Gastrocnemius medialis (tissue), 4 donors: ENCODE results near the gene GCLC. TPM values are rescaled to one million over a fixed set of nuclear protein-coding genes. Genes with fewer than 3 reads are reported as not detected.
"Not testable (repeated sequence)": the region's sequence is repeated elsewhere in the genome, so short reads cannot be mapped to it uniquely, and the experiment has no call there.

Experiments
- ATAC-seq, 2 donors: fragments of 150-250 bp; one replicate each; pipeline ENCODE4 v1.9.1; 2016
- DNase-seq, 2 donors: peaks; one replicate each; pipeline ENCODE4 v3.0.0-alpha.2; 2019
- H3K27ac ChIP-seq, 4 donors: fragments of 200-600 bp; sonication (generic); 1 replicate in 1 of 4; 2 replicates in 3 of 4; pipeline ENCODE4 v1.5.1; 2016 to 2018; ENCODE audit warnings: mild to moderate bottlenecking in 2 of 4, moderate library complexity in 1 of 4
- H3K27me3 ChIP-seq, 3 donors: fragments of 200-600 bp; sonication (generic) in 2 of 3; 1 replicate in 1 of 3; 2 replicates in 2 of 3; pipeline versions ENCODE4 v1.5.1 to v1.6.0; 2016 to 2019; ENCODE audit warnings: mild to moderate bottlenecking in 1 of 3, moderate library complexity in 1 of 3
- H3K36me3 ChIP-seq, 2 donors: fragments of 200-600 bp; sonication (generic) in 1 of 2; one replicate each; pipeline ENCODE4 v1.5.1; 2017 to 2018
- H3K4me1 ChIP-seq, 2 donors: fragments of 200-600 bp; sonication (generic) in 1 of 2; one replicate each; pipeline ENCODE4 v1.5.1; 2016 to 2017; ENCODE audit warnings: mild to moderate bottlenecking in 2 of 2
- H3K4me3 ChIP-seq, 4 donors: fragments of 200-600 bp; sonication (generic) in 3 of 4; 1 replicate in 1 of 4; 2 replicates in 3 of 4; pipeline ENCODE4 v1.5.1; 2016 to 2019; ENCODE audit warnings: mild to moderate bottlenecking in 2 of 4
- H3K9me3 ChIP-seq, 3 donors: fragments of 200-600 bp; sonication (generic) in 2 of 3; 1 replicate in 1 of 3; 2 replicates in 2 of 3; pipeline ENCODE4 v1.5.1; 2016 to 2019
- POLR2A ChIP-seq, 2 donors: fragments of 450-650 bp; IDR thresholded peaks; one replicate each; pipeline ENCODE4 v1.6.1; 2017; ENCODE audit warnings: antibody characterized with exemption in 2 of 2, mild to moderate bottlenecking in 2 of 2, moderate library complexity in 2 of 2
- in situ Hi-C, 4 donors: fragments of 200-750 bp; cut with MboI; loops; one replicate each; pipeline versions ENCODE4 v1.15.0 to v1.8.0; 2017; ENCODE audit warnings: low sequenced_read_pairs in 4 of 4
- intact Hi-C: fragments of 100-400 bp; cut with DNase I; formaldehyde crosslinking; loops from one replicate; pipeline ENCODE4 v1.15.1; 2023; ENCODE audit warnings: low total_unique reads
- total RNA-seq, 4 donors: library from RNA; depleted of rRNA; stranded (reverse); fragments of >200 nt; gene quantifications; one replicate each; pipeline versions ENCODE4 v1.1.0 to v1.2.3, GENCODE V29; 2016
- TF ChIP-seq, protein P1 (sequence below), 5 experiments: fragments of 450-650 bp in 3 of 5; fragments of 200-600 bp in 2 of 5; sonication (generic) in 2 of 5; IDR thresholded peaks in 4 of 5; conservative IDR thresholded peaks in 1 of 5; 1 replicate in 4 of 5; 2 replicates in 1 of 5; pipeline ENCODE4 v1.5.1; 2016 to 2019; ENCODE audit warnings: antibody characterized with exemption in 5 of 5, mild to moderate bottlenecking in 3 of 5, moderate library complexity in 3 of 5

GCLC gene
- total RNA-seq, 4 donors from 2014 or later, result 16.4 to 29.0 (median 20.5) TPM

DNA sequence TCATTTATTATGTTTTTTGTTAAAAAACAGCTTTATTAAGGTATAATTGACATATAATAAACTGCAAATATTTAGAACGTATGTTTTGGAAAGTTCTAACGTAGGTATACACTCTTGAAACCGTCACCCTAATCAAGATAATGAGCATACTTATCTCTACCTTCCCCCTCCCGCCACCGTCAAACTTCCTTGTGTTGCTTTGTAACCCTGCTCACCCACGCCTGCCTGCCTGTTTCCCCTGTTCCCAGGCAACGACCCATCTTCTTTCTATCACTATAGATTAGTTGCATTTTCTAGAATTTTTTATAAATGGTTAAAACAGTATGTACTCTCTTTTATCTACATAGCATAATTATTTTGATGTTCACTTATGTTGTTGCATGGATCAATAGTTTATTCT lies 33.5 kb upstream of the GCLC start:
- no peak overlapping the region for H3K27ac ChIP-seq
- DNase-seq, result no peak
- no peak overlapping the region for H3K4me3 ChIP-seq
- no peaks in the 10 kb centered on the region for H3K27me3 ChIP-seq
- H3K36me3 ChIP-seq, result no peaks in the 10 kb centered on the region
- H3K9me3 ChIP-seq, result no peaks in the 10 kb centered on the region
- ATAC-seq, result no peak
- intact Hi-C loops, result no loop called here
- TF ChIP-seq, protein P1, sequence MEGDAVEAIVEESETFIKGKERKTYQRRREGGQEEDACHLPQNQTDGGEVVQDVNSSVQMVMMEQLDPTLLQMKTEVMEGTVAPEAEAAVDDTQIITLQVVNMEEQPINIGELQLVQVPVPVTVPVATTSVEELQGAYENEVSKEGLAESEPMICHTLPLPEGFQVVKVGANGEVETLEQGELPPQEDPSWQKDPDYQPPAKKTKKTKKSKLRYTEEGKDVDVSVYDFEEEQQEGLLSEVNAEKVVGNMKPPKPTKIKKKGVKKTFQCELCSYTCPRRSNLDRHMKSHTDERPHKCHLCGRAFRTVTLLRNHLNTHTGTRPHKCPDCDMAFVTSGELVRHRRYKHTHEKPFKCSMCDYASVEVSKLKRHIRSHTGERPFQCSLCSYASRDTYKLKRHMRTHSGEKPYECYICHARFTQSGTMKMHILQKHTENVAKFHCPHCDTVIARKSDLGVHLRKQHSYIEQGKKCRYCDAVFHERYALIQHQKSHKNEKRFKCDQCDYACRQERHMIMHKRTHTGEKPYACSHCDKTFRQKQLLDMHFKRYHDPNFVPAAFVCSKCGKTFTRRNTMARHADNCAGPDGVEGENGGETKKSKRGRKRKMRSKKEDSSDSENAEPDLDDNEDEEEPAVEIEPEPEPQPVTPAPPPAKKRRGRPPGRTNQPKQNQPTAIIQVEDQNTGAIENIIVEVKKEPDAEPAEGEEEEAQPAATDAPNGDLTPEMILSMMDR (IDR thresholded peaks at IDR 0.05 in 4 of 5, conservative IDR thresholded peaks at IDR 0.05 in 1 of 5), result no peak
- TF ChIP-seq POLR2A (IDR thresholded peaks at IDR 0.05), result no peak
- in situ Hi-C loops, result no loop called here
- no peaks in the 10 kb centered on the region for H3K4me1 ChIP-seq

DNA sequence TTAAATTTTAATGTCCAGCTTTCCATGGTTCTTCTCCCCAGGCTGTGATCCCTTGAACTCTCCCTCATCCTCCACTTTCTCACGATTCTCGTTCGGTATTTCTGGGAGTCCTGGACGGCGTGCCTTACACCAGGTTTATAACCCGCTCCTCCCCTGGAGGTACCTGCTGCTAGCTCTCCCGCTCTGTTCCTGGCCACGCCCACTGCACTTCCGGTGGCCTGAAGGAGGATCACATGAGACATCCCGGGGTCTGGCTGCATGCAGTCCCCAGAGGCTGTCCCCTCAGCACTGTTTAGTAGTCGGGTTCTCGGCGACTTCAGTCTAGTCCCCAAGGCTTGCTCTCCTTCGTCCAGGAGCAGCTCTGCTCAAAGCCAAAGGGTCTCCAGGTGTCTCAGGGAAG lies 28.4 kb upstream of the GCLC start:
- no peaks in the 10 kb centered on the region for H3K9me3 ChIP-seq
- in situ Hi-C loops, result no loop called here
- no peak overlapping the region for H3K27ac ChIP-seq
- H3K36me3 ChIP-seq, result no peaks in the 10 kb centered on the region
- no peak for TF ChIP-seq POLR2A (IDR thresholded peaks at IDR 0.05)
- TF ChIP-seq, protein P1 (IDR thresholded peaks at IDR 0.05 in 4 of 5, conservative IDR thresholded peaks at IDR 0.05 in 1 of 5), result no peak
- intact Hi-C loops, result no loop called here
- H3K27me3 ChIP-seq, result no peaks in the 10 kb centered on the region
- ATAC-seq (no peak), DNase-seq (no peak)
- no peak overlapping the region for H3K4me3 ChIP-seq
- no peaks in the 10 kb centered on the region for H3K4me1 ChIP-seq

DNA sequence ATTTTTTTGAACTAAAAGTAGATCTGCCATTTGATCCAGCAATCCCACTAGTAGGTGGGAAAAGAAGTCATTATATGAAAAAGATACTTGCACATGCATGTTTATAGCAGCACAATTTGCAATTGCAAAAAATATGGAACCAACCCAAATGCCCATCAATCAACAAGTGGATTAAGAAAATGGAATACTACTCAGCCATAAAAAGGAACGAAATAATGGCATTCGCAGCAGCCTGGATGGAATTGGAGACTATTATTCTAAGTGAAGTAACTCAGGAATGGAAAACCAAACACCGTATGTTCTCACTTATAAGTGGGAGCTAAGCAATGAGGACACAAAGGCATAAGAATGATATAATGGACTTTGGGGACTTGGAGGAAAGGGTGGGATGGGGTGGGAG lies 27.5 kb upstream of the GCLC start:
- DNase-seq, in situ Hi-C loops, ATAC-seq, H3K27ac ChIP-seq, intact Hi-C loops, H3K9me3 ChIP-seq, H3K27me3 ChIP-seq, H3K4me1 ChIP-seq, H3K36me3 ChIP-seq, H3K4me3 ChIP-seq: not testable (repeated sequence)

DNA sequence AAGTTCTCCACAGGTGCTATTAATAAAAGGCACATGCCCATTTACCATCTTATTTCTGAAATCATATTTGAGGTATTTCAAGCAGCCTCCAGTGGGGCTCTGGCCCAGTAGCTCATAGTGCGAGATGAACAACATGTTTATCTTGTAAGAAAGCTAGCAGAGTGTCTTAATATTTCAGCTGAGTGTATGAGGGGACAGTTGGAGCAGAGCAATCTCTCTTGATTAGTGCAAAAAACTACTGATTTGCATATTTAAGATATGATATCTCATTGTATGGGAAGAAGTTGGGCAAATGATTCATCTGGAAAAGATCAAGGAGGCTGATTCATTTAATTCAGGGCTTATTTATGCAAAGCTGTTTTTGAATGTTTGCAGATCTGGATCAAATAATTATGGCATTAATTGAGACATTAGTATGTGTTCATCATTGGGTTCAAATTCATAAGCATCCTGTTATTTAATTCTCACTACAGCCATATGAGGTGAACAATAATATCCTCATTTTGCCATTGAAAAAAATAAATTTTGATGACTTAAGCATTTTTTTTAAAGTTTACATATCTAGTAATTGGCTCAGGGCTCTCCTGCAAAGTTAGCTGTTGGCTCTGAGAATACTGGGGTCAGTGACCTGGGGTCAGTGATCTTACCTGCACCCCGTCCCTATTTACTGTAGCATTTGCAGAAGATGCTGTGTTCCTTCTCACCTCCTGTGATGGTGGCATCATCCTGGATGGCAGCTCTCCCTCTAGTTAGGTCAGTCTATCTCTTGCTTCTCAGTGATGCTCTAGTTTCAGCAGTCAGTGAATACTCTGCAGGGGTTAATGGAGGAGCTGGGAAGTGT lies 24.1 kb upstream of the GCLC start:
- ATAC-seq (no peak), DNase-seq (no peak)
- H3K4me1 ChIP-seq, result no peaks in the 10 kb centered on the region
- no peaks in the 10 kb centered on the region for H3K36me3 ChIP-seq
- no peak overlapping the region for H3K27ac ChIP-seq
- no peaks in the 10 kb centered on the region for H3K27me3 ChIP-seq
- in situ Hi-C loops (no loop called here), intact Hi-C loops (no loop called here)
- TF ChIP-seq, protein P1 (IDR thresholded peaks at IDR 0.05 in 4 of 5, conservative IDR thresholded peaks at IDR 0.05 in 1 of 5), result no peak
- TF ChIP-seq POLR2A (IDR thresholded peaks at IDR 0.05), result no peak
- no peak overlapping the region for H3K4me3 ChIP-seq
- no peaks in the 10 kb centered on the region for H3K9me3 ChIP-seq

DNA sequence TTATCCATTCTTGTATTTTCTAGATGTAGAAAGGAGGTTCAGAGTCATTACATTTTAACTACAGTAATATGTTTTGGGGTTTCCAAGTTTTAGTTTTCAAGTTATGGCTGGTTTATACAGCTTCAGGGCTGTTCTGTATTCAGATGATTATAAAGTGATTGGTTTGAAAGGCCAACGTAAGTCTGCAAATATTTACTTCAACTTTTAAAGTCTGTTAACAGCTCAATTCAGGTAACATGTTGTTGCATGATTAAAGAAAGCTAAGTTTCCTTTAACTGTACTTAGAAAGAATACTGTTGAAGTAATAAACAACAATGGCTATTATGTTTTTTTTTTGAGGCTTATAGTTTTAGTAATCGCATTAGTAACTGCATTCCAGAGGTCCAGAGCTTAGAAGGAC lies 22.8 kb upstream of the GCLC start:
- ATAC-seq, result no peak
- H3K36me3 ChIP-seq, result no peaks in the 10 kb centered on the region
- no peaks in the 10 kb centered on the region for H3K27me3 ChIP-seq
- no peaks in the 10 kb centered on the region for H3K9me3 ChIP-seq
- intact Hi-C loops (no loop called here), in situ Hi-C loops (no loop called here)
- H3K4me3 ChIP-seq, result no peak overlapping the region
- no peaks in the 10 kb centered on the region for H3K4me1 ChIP-seq
- H3K27ac ChIP-seq, result no peak overlapping the region
- no peak for DNase-seq
- TF ChIP-seq, protein P1 (IDR thresholded peaks at IDR 0.05 in 4 of 5, conservative IDR thresholded peaks at IDR 0.05 in 1 of 5), result no peak
- no peak for TF ChIP-seq POLR2A (IDR thresholded peaks at IDR 0.05)
